Stimulated activated CD8-positive, alpha-beta memory T cell treated with anti-CD3 and anti-CD28 coated beads, Interleukin-15, amount 100 ng/mL, for 24 hours (primary cell): ENCODE results near the gene PEX6.

Source experiments
- DNase-seq: peaks from one replicate; pipeline ENCODE4 v3.0.0-alpha.2; 2020; ENCODE audit warnings: low read depth

Gene PEX6

GRCh38 chr6:42933205-42933604 is 45.8 kb downstream of the PEX6 start:
- DNase-seq = no peak

GRCh38 chr6:42932412-42932811 is 46.6 kb downstream of the PEX6 start:
- no peak for DNase-seq

GRCh38 chr6:42929821-42930360 is 49.1 kb downstream of the PEX6 start:
- DNase-seq = no peak

- DNase-seq = peak; percentile 74
Measured at GRCh38 chr6:42928986-42929820, 49.8 kb downstream of the PEX6 start, which contains the start of gene CNPY3. CNPY3 (plus strand) TSS chr6:42929480; CDS start chr6:42929571, 91 bp downstream.

GRCh38 chr6:42925248-42925857 is 53.6 kb downstream of the PEX6 start:
- no peak for DNase-seq

GRCh38 chr6:42923666-42924065 is 55.3 kb downstream of the PEX6 start:
- no peak for DNase-seq

- DNase-seq = no peak
Measured at GRCh38 chr6:42921801-42922200, 57.2 kb downstream of the PEX6 start.

GRCh38 chr6:42916288-42916687 is 62.7 kb downstream of the PEX6 start:
- DNase-seq = no peak

- DNase-seq = no peak
Measured at GRCh38 chr6:42915732-42916131, 63.2 kb downstream of the PEX6 start, which contains the start of gene PTCRA. PTCRA (plus strand) TSS chr6:42916053; CDS start chr6:42916070, 17 bp downstream.

- no peak for DNase-seq
Measured at GRCh38 chr6:42914546-42914945, 64.4 kb downstream of the PEX6 start.
